WTC11 (cell line): ENCODE data around the gene HSD17B12. TPM values are rescaled to one million over a fixed set of nuclear protein-coding genes. Genes with fewer than 3 reads are reported as not detected.
A peak's percentile ranks its signal among the peaks of the same experiment; 100 is the strongest.

Experiments
- ATAC-seq: fragments of 200-7000 bp; cut with Tn5 transposase; 2 replicates; pipeline ENCODE4 v1.10.0; 2021; ENCODE audit warnings: mild to moderate bottlenecking, moderate library complexity
- CTCF ChIA-PET: fragments of 300-600 bp; sonication (Branson Sonifier 250); formaldehyde crosslinking; loops from one replicate; lab custom pipeline; 2021; ENCODE audit warnings: antibody characterized with exemption; lab: Charles Lee
- POLR2A ChIA-PET: fragments of 350-600 bp; sonication (Branson Sonifier 250); formaldehyde crosslinking; loops from one replicate; lab custom pipeline; 2021; ENCODE audit warnings: antibody characterized with exemption; lab: Charles Lee
- DNase-seq: peaks from one replicate; pipeline ENCODE4 v3.0.0; 2021; ENCODE audit warnings: low spot score
- H3K27ac Mint-ChIP-seq: 2 replicates; pipeline ENCODE4 v1.8.0; 2021; ENCODE audit warnings: mixed read lengths
- H3K27me3 Mint-ChIP-seq: 2 replicates; pipeline ENCODE4 v1.8.0; 2021; ENCODE audit warnings: low read depth, mild to moderate bottlenecking, moderate library complexity, mixed read lengths
- H3K36me3 Mint-ChIP-seq: 2 replicates; pipeline ENCODE4 v1.8.0; 2021; ENCODE audit warnings: mixed read lengths
- H3K4me1 Mint-ChIP-seq: 2 replicates; pipeline ENCODE4 v1.8.0; 2022; ENCODE audit warnings: mixed read lengths
- H3K4me3 Mint-ChIP-seq: 2 replicates; pipeline ENCODE4 v1.8.0; 2021; ENCODE audit warnings: mild to moderate bottlenecking, moderate library complexity, mixed read lengths
- H3K9me3 Mint-ChIP-seq: 2 replicates; pipeline ENCODE4 v1.8.0; 2021; ENCODE audit warnings: mixed read lengths
- ARID4B ChIP-seq: sonication (generic); formaldehyde crosslinking; IDR thresholded peaks from 2 replicates; pipeline ENCODE4 v1.8.0; 2023; ENCODE audit warnings: missing genetic modification reagents, mild to moderate bottlenecking, borderline replicate concordance
- ATF2 ChIP-seq: sonication (generic); formaldehyde crosslinking; IDR thresholded peaks from 2 replicates; pipeline ENCODE4 v1.8.1; 2022; ENCODE audit warnings: low read depth, missing genetic modification reagents, borderline replicate concordance
- CREB1 ChIP-seq: sonication (generic); formaldehyde crosslinking; IDR thresholded peaks from 2 replicates; pipeline ENCODE4 v1.8.0; 2023; ENCODE audit warnings: mild to moderate bottlenecking, missing genetic modification reagents
- E2F1 ChIP-seq: sonication (generic); formaldehyde crosslinking; IDR thresholded peaks from 2 replicates; pipeline ENCODE4 v1.8.0; 2022; ENCODE audit warnings: mild to moderate bottlenecking, missing genetic modification reagents
- E2F4 ChIP-seq: sonication (generic); formaldehyde crosslinking; IDR thresholded peaks from 2 replicates; pipeline ENCODE4 v1.8.1; 2022; ENCODE audit warnings: low read depth, mild to moderate bottlenecking, moderate library complexity, missing genetic modification reagents, borderline replicate concordance
- EMX1 ChIP-seq: fragments of 250-450 bp; sonication (Bioruptor Pico); IDR thresholded peaks from 2 replicates; pipeline ENCODE4 v1.8.0; 2021; ENCODE audit warnings: mild to moderate bottlenecking
- GTF2I ChIP-seq: fragments of 250-450 bp; sonication (Bioruptor Pico); conservative IDR thresholded peaks from 2 replicates; pipeline ENCODE4 v1.4.0; 2021; ENCODE audit warnings: mild to moderate bottlenecking
- JAZF1 ChIP-seq: fragments of 250-450 bp; sonication (Bioruptor Pico); IDR thresholded peaks from 2 replicates; pipeline ENCODE4 v1.9.0; 2021; ENCODE audit warnings: moderate library complexity, mild to moderate bottlenecking, inconsistent platforms
- NFE2L1 ChIP-seq: sonication (generic); formaldehyde crosslinking; IDR thresholded peaks from 2 replicates; pipeline ENCODE4 v1.8.1; 2023; ENCODE audit warnings: missing genetic modification reagents
- PREB ChIP-seq: sonication (generic); formaldehyde crosslinking; IDR thresholded peaks from 2 replicates; pipeline ENCODE4 v1.8.1; 2022; ENCODE audit warnings: mild to moderate bottlenecking, missing genetic modification reagents, moderate library complexity, borderline replicate concordance
- SMAD3 ChIP-seq: sonication (generic); formaldehyde crosslinking; IDR thresholded peaks from 2 replicates; pipeline ENCODE4 v1.8.0; 2022; ENCODE audit warnings: missing genetic modification reagents, mild to moderate bottlenecking, borderline replicate concordance
- SOX15 ChIP-seq: fragments of 250-450 bp; sonication (Bioruptor Pico); IDR thresholded peaks from 2 replicates; pipeline ENCODE4 v1.9.0; 2021; ENCODE audit warnings: mild to moderate bottlenecking
- STAT6 ChIP-seq: sonication (generic); formaldehyde crosslinking; conservative IDR thresholded peaks from 2 replicates; pipeline ENCODE4 v1.8.1; 2023; ENCODE audit warnings: mild to moderate bottlenecking, low read depth, missing genetic modification reagents, moderate library complexity
- TEAD4 ChIP-seq: sonication (generic); formaldehyde crosslinking; IDR thresholded peaks from 2 replicates; pipeline ENCODE4 v1.8.0; 2022; ENCODE audit warnings: mild to moderate bottlenecking, missing genetic modification reagents
- total RNA-seq: library from RNA; stranded (reverse); gene quantifications from 3 replicates; pipeline ENCODE4 v1.2.3, GENCODE V29; 2021

HSD17B12 gene
- total RNA-seq, 1 experiment from 2014 or later = 149 TPM

- peaks cover 13% of the 10 kb centered on the region for H3K36me3 Mint-ChIP-seq
- no peaks in the 10 kb centered on the region for H3K9me3 Mint-ChIP-seq
- TF ChIP-seq ATF2 (CRISPR knock-in tag) = no peak
- TF ChIP-seq TEAD4 (CRISPR knock-in tag) = no peak
- TF ChIP-seq JAZF1 (CRISPR knock-in tag) = no peak
- no peak for TF ChIP-seq NFE2L1 (CRISPR knock-in tag)
- ATAC-seq (no peak), DNase-seq (no peak)
- no peak overlapping the region for H3K4me3 Mint-ChIP-seq
- no peaks in the 10 kb centered on the region for H3K27me3 Mint-ChIP-seq
- ChIA-PET POLR2A (no interaction called here), CTCF (no interaction called here)
- no peak overlapping the region for H3K27ac Mint-ChIP-seq
- peaks cover 49% of the 10 kb centered on the region for H3K4me1 Mint-ChIP-seq
Observed at GRCh38 chr11:43735115-43735514, 54.6 kb downstream of the HSD17B12 start.

- peak overlapping the region; percentile 80 for H3K27ac Mint-ChIP-seq
- ChIA-PET CTCF (no interaction called here), POLR2A (no interaction called here)
- TF ChIP-seq SMAD3 = no peak
- TF ChIP-seq ARID4B = no peak
- no peak for TF ChIP-seq E2F1
- no peak for TF ChIP-seq GTF2I (CRISPR knock-in tag)
- TF ChIP-seq PREB (CRISPR knock-in tag) = no peak
- no peak for TF ChIP-seq EMX1
- TF ChIP-seq SOX15 (CRISPR knock-in tag) = no peak
- TF ChIP-seq STAT6 (CRISPR knock-in tag) = no peak
- TF ChIP-seq CREB1 (CRISPR knock-in tag) = no peak
- no peak for TF ChIP-seq E2F4 (CRISPR knock-in tag)
- DNase-seq = no peak
- peaks cover 13% of the 10 kb centered on the region for H3K36me3 Mint-ChIP-seq
- peaks cover 56% of the 10 kb centered on the region for H3K4me1 Mint-ChIP-seq
- H3K4me3 Mint-ChIP-seq = 0 out of 2 replicates have a peak overlapping the region, but pooled peaks have one; percentile 22
- ATAC-seq = no peak
- no peaks in the 10 kb centered on the region for H3K9me3 Mint-ChIP-seq
- H3K27me3 Mint-ChIP-seq = no peaks in the 10 kb centered on the region
Observed at GRCh38 chr11:43735961-43736360, 55.4 kb downstream of the HSD17B12 start.
